RPMI7951 (cell line): ENCODE results near the gene DPYD. TPM values are rescaled to one million over a fixed set of nuclear protein-coding genes. Genes with fewer than 3 reads are reported as not detected.

Source experiments
- DNase-seq: peaks from one replicate; pipeline ENCODE4 v3.0.0-alpha.2; 2012; ENCODE audit warnings: low read depth
- total RNA-seq: library from RNA; depleted of rRNA; stranded (reverse); fragments of >200 nt; shearing (Covaris generic); gene quantifications from 2 replicates; pipeline ENCODE4 v1.2.3, GENCODE V29; 2014

Gene DPYD
- total RNA-seq, 1 experiment from 2014 or later = 35.8 TPM

DNA sequence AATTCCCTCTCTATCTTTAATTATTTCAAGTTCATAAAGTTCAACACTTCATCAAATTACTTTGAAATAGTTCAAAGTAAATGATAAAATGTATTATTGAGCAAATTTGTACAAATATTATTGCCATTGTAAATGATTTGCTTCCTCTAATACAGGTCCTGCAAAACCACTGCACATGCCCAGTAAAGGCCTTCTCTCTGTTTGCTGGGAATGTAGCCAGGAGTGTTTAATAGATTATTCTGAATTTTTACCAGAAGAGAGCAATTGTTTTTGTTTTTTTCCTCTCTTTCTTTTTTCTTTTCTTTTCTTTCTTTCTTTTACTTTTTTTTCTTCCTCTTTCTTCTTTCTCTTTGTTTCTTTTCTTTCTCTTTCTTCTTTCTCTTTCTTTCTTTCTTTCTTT is 713.0 kb downstream of the DPYD start:
- DNase-seq = no peak

DNA sequence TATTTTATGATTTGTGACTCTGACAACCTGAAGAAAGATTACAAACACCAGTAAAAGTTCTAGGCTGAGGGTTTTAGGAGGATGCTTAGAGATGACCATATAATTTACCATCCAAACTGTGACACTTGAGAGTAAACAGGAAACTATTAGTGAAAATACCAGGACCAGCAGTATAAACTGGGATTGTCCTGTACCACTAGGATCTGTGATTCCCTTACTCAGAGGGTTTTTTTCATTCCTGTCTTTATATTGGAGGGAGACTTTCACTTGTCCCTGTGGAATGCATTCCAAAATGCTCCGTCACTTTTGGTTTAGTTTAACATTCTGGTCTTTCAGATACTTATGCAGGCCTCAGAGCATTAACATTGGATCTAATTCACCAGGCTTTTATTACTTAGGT is 716.4 kb downstream of the DPYD start:
- peak; percentile 8 for DNase-seq

DNA sequence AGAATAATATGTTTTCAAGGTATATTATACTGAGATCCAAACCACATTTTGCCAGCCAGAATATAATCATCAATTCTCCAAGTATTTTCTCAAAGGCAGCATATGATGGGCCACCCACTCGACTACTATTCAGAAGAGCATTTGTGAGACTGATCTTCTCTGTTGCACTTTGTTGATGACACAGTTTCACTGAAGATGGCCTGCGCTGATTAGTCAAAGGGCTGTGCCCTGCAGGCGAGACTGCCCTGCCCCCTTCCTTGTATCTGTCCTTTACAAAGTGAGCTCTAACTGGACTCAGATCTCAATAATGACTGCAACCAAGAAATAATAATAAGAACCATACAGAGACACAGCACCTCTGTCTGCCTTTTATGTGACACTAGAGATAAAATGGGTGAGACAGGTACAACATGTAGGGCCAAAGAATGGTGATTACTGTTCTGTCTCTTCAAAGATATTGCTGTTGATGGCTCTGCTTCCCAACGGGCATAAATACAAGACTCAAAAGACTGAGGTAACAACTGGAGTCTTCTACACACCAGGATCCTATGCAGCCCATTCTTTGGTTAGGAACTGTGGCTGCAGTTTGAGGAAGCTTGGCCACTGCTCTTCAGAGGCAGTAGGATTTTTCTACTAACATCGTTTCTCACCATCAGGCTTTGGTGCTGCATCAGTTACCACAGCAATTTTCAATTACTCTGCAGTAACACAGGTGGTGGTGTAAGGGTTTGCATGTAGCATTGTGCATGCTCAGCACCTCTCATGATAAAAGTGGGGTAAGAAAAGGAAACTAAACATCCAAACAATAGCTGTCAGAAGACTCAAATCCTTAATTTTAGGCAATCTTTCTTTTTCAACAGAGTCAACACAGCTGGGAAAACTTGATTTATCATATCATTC is 718.1 kb downstream of the DPYD start:
- DNase-seq = peak; percentile 54

DNA sequence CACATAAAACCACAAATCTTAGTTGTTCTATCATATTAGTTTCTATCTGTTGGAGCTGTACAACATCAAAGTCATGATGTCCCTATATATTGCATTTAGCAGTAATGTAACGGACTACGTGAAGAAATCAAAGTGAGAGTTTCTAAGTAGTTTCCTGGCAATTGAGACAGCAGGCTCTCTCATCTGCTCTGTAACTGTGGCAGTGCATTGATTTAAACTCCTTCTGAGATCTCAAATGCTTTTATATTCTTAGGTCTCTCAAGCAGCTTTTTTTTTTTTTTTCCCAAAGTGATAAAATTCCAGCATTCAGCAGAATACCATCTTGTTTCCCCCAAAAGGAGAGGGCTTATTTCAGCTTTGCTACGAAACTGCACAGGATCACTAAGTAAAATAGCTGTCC is 719.2 kb downstream of the DPYD start:
- no peak for DNase-seq

DNA sequence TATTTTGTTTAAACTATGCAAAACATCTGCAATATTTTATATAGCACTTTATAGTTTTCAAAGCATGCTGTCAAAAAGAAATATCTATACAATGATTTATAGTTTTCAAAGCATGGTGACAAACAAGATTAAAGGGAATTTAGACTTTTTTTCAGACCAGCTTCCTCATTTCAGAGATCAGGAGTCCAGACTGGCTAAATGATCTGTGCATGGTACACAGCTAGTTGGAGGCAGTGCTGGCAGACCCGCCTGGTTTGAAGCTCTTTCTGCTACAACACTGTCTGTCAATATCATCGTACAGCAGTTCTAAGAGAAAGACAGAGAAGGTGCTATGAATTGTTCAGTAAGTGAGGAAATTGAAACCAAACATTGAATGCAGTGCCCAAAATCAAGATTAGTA is 720.2 kb downstream of the DPYD start:
- DNase-seq = no peak

GRCh38 chr1:97196825-97197516 is 723.9 kb downstream of the DPYD start:
- DNase-seq = no peak

DNA sequence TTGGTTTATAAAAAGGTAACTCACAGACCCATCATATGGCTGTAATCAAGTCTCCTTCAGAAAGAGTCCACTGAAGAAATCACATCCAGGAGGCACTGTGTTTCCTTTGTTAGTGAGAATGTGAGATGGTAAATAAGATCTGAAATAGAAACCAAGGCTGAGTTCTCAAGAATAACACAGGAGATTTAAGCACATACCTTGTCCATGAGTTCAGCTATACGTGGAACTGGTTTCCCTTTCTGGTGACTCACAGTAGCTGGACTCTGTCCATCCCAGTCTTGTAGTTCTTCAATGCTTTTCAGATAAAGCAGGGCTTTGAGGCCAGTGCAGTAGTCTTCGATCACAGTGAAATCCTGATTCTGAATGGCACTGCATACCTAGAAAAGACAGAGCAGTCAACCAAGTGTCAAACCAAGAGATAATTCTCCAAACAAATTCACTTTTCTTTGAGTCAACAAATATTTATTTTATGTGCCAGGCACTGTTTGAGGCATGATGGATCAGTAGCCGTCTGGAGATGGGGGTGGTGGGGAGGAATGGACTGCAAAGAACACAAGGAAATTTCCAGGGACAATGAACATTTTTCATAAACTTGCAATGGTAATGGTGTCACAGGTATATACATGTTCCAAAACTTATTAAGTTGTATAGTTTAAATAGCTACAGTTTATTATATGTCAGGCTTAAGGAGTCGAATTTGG is 727.8 kb downstream of the DPYD start:
- peak; percentile 91 for DNase-seq

DNA sequence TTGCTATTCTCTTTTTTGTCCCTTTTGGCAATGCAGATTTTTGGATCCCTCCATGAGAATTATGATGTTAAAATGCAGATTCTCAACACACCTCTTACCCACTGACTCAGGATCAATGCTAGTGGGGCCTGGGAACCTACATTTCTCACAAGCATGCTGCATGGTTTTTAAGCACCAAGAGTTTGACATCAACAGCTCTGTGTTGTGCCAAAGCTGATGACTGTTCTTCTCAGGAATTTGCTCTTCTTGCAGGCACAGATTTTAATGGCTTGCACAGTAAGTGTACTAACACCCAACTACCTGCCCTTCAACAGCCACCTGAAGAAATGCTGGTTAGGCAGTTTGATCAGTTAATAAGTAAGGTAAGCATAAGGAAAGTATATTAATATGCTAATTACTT is 730.5 kb downstream of the DPYD start:
- peak; percentile 16 for DNase-seq

GRCh38 chr1:97186381-97186780 is 734.5 kb downstream of the DPYD start:
- peak; percentile 40 for DNase-seq

DNA sequence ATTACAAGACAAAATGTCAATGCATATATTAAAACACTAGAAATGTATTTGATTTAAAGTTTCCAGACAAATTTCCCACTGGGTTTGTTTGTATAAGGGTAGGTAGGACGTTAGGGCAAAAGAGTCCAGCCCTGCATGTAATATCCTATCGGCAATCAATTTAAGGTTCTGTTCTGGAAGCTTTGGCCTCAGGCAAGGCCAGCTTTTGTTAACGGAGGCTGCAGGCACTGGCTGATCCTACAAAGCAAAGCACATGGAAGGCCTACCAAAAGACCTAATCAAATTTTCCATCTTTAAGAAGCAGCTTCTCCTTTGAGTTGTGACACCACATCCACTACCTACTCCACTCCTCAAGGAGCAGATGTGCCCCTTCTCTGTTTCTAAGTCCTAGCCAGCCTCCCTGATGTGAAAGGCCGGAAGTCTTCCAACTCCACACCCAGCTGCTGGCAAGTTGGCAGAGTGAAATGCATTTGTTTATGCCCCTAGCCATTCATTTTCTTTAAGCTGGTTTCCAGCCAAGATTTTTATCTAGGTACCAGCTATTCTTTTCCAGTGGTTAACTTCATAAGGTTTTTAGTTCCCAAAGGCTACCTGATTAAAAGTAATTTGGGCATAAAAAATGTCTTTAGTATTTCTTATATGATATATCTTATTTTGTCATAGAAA is 746.7 kb downstream of the DPYD start:
- peak; percentile 84 for DNase-seq

DNA sequence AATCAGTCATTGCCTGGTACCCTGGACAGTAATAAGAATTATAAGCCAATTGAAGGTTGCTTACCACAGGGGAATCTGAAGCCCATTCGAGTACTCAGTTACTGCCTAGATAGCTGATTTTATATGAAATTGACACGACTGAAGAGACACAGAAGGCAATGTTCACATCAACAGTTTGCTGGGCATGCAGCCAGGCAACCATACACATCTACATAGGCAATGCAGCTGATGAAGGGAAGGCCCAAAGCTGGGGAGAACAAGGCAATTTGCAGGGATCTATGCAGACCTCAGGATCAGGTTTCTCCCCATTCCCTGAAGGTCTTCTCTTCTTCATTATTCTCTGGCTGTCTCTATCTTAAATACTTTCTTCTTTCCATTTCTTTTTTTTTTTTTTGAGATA is 750.5 kb downstream of the DPYD start:
- no peak for DNase-seq

DNA sequence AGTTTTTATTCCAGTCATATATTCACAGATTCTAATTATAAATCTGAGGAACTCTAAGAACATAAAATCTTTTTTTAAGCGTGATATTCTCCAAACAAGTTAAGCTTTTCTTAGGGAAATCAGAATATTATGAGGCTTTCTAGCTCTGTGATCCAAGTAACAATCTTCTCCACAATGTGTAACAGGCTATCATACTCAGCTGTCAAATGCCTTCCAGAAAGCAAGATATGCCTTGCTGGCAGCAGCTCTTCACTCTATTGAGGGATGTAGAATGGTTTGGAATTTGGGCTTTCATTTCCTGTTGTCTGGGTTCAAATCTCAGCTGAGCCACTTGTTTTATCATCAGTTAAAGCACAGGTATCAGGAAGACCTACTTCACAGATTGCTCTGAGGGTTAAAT is 752.8 kb downstream of the DPYD start:
- no peak for DNase-seq

DNA sequence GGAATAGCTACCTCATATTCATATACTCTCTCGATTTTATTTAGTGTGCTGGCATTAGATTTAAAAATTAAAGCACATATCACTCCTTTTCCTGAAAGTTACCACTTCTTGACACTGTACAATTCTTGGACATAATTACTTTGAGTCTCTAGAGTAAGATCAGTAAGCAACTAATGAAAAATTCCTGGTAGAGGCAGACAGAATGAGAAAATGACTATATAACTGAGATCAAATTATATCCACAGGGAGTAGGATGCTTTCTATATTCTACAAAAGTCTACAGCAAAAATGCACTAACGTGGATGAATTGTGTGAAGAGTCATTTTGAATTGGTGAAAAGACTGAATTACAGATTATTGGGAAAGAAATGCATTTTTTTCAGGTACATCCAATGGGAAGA is 753.6 kb downstream of the DPYD start:
- no peak for DNase-seq

GRCh38 chr1:97166626-97167025 is 754.2 kb downstream of the DPYD start:
- DNase-seq = no peak

- no peak for DNase-seq
Measured at GRCh38 chr1:97164276-97164639, 756.6 kb downstream of the DPYD start.

DNA sequence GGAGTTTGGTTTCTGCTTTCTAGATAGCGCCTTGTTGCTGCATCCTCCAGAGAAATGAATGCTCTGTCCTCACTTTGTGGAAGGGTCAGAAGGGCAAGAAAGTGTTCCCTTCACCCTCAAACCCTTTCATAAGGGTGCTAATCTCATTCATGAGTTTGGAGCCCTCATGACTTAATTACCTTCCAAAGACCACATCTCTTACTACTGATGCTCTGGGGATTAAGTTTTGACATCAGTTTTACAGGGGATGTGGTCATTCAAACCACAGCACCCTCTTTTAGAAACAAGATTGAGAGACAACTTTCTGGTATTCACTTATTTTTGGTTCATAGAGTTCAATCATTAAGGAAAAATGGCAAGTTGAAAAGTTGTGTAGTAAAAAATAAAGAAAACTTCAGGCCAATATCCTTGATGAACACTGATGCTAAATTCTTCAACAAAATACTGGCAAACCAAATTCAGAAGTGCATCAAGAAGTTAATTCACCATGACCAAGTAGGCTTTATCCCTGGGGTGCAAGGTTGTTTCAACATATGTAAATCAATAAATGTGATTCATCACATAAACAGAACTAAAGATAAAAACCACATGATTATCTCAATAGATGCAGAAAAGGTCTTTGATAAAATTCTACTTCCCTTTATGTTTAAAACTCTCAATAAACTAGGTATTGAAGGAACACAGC is 757.1 kb downstream of the DPYD start:
- DNase-seq = no peak

DNA sequence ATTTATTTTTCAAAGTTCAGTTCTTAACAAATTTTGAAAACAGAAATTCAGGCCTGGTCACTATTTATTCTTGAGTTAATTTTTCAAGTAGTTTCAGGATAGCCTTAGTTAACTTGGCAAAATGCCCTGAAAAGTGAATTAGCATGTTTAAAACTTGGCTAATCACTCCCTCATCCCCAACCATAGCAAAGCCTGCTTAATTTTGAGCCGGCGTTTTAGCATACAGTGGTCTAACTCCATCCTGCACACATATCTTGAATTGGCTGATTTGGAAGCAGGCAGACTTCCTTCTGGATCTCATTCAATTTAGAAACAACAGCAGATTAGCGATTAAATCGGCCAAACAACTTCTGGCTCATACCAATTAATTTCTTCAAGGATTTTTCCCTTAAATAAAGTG is 760.0 kb downstream of the DPYD start:
- no peak for DNase-seq

DNA sequence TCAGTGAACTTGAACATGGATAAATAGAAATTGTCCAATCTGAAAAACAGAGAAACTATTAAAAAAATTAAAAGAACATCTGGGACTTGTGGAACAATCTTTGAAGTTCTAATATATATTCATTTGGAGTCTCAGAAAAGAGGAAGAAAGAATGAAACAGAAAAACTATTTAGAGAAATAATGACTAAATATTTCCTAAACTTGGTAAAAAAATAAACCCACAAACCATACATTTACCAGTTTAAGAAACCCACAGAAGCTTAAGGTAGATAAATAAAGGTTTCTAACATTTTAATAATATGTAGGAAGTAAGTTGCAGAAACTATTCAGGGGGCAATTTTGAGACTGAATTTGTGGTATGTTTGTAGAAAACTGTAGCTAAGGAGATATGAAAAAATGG is 761.5 kb downstream of the DPYD start:
- no peak for DNase-seq

DNA sequence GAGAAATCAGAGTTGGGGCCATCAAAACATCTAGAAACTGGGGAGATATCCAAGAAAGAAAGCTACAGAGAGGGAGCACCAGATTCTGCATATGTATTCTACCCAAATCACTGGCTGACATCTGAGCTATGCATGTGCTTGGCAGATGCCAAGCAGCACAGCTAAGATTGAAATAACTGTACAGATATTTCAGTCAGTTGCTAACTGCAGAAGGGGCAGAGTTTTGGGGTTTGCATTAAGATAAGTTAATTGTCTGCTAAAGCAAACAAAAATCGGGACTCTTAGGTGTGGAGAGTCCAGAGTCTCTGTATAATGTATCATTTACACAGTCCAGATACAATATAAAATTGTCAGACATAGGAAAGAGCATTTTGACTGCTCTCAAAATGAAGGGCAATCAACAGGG is 762.1 kb downstream of the DPYD start:
- DNase-seq = no peak

DNA sequence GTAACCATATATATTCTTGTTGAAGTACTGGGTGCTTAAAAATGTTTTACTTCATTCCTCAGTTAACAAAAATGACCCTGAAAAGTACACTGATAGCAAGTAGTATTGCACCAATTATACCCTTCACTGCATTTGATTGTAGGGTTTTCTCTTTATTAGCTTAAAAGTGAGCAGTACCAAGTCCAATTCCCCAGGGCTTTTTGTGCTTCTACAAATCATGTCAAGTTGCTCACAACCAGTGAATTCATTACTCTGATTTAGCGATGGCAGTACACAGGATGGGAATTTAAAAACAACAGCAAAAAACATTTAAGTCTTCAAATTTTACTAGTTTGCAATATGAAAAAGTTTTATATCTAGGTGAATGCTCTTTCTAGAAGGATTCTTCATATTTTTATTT is 762.8 kb downstream of the DPYD start:
- DNase-seq = no peak

- DNase-seq = no peak
Measured at GRCh38 chr1:97151651-97152050, 769.2 kb downstream of the DPYD start.
